ENCODE data around the gene DAO.

- TF ChIP-seq CTCF (conservative IDR thresholded peaks at IDR 0.05; ENCODE audit: low read depth, low read length) (no peak), EZH2 (IDR thresholded peaks at IDR 0.05; ENCODE audit: borderline replicate concordance, low read depth, low read length, poor library complexity, severe bottlenecking) (no peak)
Observed at GRCh38 chr12:108930756-108931155, 50.9 kb downstream of the DAO start.
